ENCODE measurements around the gene MAP3K7. TPM values are rescaled to one million over a fixed set of nuclear protein-coding genes. Genes with fewer than 3 reads are reported as not detected.
A peak's percentile ranks its signal among the peaks of the same experiment; 100 is the strongest.

The MAP3K7 gene
- total RNA-seq, 1 donor from 2014 or later = 19.8 TPM

- no peak for DNase-seq (ENCODE audit: low read depth in 2 of 2)
Observed at GRCh38 chr6:90484385-90484784, 102.5 kb downstream of the MAP3K7 start.

- no peak for DNase-seq (ENCODE audit: low read depth in 2 of 2)
Observed at GRCh38 chr6:90483956-90484355, 102.9 kb downstream of the MAP3K7 start.

- no peak for DNase-seq (ENCODE audit: low read depth in 2 of 2)
Observed at GRCh38 chr6:90483116-90483839, 103.6 kb downstream of the MAP3K7 start.

- DNase-seq (ENCODE audit: low read depth in 2 of 2) = no peak
Observed at GRCh38 chr6:90480666-90481065, 106.2 kb downstream of the MAP3K7 start.

- no peak for DNase-seq (ENCODE audit: low read depth in 2 of 2)
Observed at GRCh38 chr6:90479603-90479926, 107.3 kb downstream of the MAP3K7 start.

- peak; percentile 91 to 93 for DNase-seq (ENCODE audit: low read depth in 2 of 2)
Observed at GRCh38 chr6:90478789-90479602, 107.9 kb downstream of the MAP3K7 start.

GRCh38 chr6:90478278-90478677 lies 108.6 kb downstream of the MAP3K7 start:
- no peak for DNase-seq (ENCODE audit: low read depth in 2 of 2)

- no peak for DNase-seq (ENCODE audit: low read depth in 2 of 2)
Observed at GRCh38 chr6:90477366-90477765, 109.5 kb downstream of the MAP3K7 start.

GRCh38 chr6:90472716-90473115 lies 114.2 kb downstream of the MAP3K7 start:
- no peak for DNase-seq (ENCODE audit: low read depth in 2 of 2)

- no peak for DNase-seq (ENCODE audit: low read depth in 2 of 2)
Observed at GRCh38 chr6:90471263-90471662, 115.6 kb downstream of the MAP3K7 start.

GRCh38 chr6:90469906-90470305 lies 117.0 kb downstream of the MAP3K7 start:
- DNase-seq (ENCODE audit: low read depth in 2 of 2) = no peak

GRCh38 chr6:90468859-90469258 lies 118.0 kb downstream of the MAP3K7 start:
- no peak for DNase-seq (ENCODE audit: low read depth in 2 of 2)

- no peak for DNase-seq (ENCODE audit: low read depth in 2 of 2)
Observed at GRCh38 chr6:90468080-90468479, 118.8 kb downstream of the MAP3K7 start.

GRCh38 chr6:90467546-90467945 lies 119.3 kb downstream of the MAP3K7 start:
- DNase-seq (ENCODE audit: low read depth in 2 of 2) = no peak

- DNase-seq (ENCODE audit: low read depth in 2 of 2) = no peak
Observed at GRCh38 chr6:90466154-90466940, 120.5 kb downstream of the MAP3K7 start.

GRCh38 chr6:90465686-90466085 lies 121.2 kb downstream of the MAP3K7 start:
- no peak for DNase-seq (ENCODE audit: low read depth in 2 of 2)

- no peak for DNase-seq (ENCODE audit: low read depth in 2 of 2)
Observed at GRCh38 chr6:90464507-90464906, 122.4 kb downstream of the MAP3K7 start.

- no peak for DNase-seq (ENCODE audit: low read depth in 2 of 2)
Observed at GRCh38 chr6:90463874-90464273, 123.0 kb downstream of the MAP3K7 start.

All from dermis microvascular lymphatic vessel endothelial cell (primary cell).